Hepatic stellate cell (primary cell): Measurements from ENCODE around the gene LTF.
"Not testable (repeated sequence)": the region's sequence is repeated elsewhere in the genome, so short reads cannot be mapped to it uniquely, and the experiment has no call there.

Experiments used
- DNase-seq: peaks from one replicate; pipeline ENCODE4 v3.0.0; 2011; ENCODE audit warnings: low spot score

The LTF gene

GRCh38 chr3:46393554-46394434, 70.9 kb downstream of the LTF start:
- DNase-seq: no peak

GRCh38 chr3:46393011-46393410, 71.7 kb downstream of the LTF start:
- no peak for DNase-seq

- not testable (repeated sequence) for DNase-seq
Measured at GRCh38 chr3:46391526-46391925, 73.2 kb downstream of the LTF start.

GRCh38 chr3:46389306-46389705, 75.4 kb downstream of the LTF start:
- no peak for DNase-seq

GRCh38 chr3:46388847-46389246, 75.9 kb downstream of the LTF start:
- not testable (repeated sequence) for DNase-seq

- DNase-seq: no peak
Measured at GRCh38 chr3:46386205-46386604, 78.5 kb downstream of the LTF start.
